Parathyroid adenoma (tissue), 2 donors: ENCODE results near the gene SPRED3.

ENCODE experiments used
- H2AFZ ChIP-seq: fragments of 300-600 bp; sonication (generic); one replicate; pipeline ENCODE4 v1.7.0; 2017; ENCODE audit warnings: antibody characterized with exemption, mild to moderate bottlenecking
- H3K27ac ChIP-seq: fragments of 300-600 bp; sonication (generic); one replicate; pipeline ENCODE4 v1.7.0; 2017
- H3K27me3 ChIP-seq: fragments of 300-600 bp; sonication (generic); one replicate; pipeline ENCODE4 v1.7.0; 2017; ENCODE audit warnings: low read length; ENCODE audit not compliant: control insufficient read depth, insufficient read depth
- H3K36me3 ChIP-seq: fragments of 300-600 bp; sonication (generic); one replicate; pipeline ENCODE4 v1.7.0; 2017; ENCODE audit warnings: low read length; ENCODE audit not compliant: control insufficient read depth, insufficient read depth
- H3K4me1 ChIP-seq: fragments of 300-600 bp; sonication (generic); one replicate; pipeline ENCODE4 v1.7.0; 2017; ENCODE audit warnings: control low read depth
- H3K4me2 ChIP-seq: fragments of 300-600 bp; sonication (generic); one replicate; pipeline ENCODE4 v1.7.0; 2017; ENCODE audit warnings: low read length
- H3K4me3 ChIP-seq: fragments of 300-600 bp; sonication (generic); one replicate; pipeline ENCODE4 v1.7.0; 2017; ENCODE audit warnings: low read depth, low read length
- H3K79me2 ChIP-seq: fragments of 300-600 bp; sonication (generic); one replicate; pipeline ENCODE4 v1.7.0; 2017; ENCODE audit warnings: control low read depth
- H3K9ac ChIP-seq: fragments of 300-600 bp; sonication (generic); one replicate; pipeline ENCODE4 v1.7.0; 2017; ENCODE audit warnings: mild to moderate bottlenecking
- H3K9me3 ChIP-seq: fragments of 300-600 bp; sonication (generic); one replicate; pipeline ENCODE4 v1.7.0; 2017; ENCODE audit warnings: low read length; ENCODE audit not compliant: control insufficient read depth
- CTCF ChIP-seq: fragments of 300-600 bp; sonication (generic); IDR thresholded peaks from one replicate; pipeline ENCODE4 v1.7.0; 2017; ENCODE audit warnings: antibody characterized with exemption, mild to moderate bottlenecking
- donor health status: primary hyperparathyroidism.

The SPRED3 gene

GRCh38 chr19:38413416-38413815, 24.9 kb downstream of the SPRED3 start:
- no peaks in the 10 kb centered on the region for H3K36me3 ChIP-seq
- H3K27ac ChIP-seq, result no peak overlapping the region
- H2AFZ ChIP-seq, result no peak overlapping the region

GRCh38 chr19:38417146-38417543, 28.6 kb downstream of the SPRED3 start:
- Histone ChIP-seq H3K27me3 (no peaks in the 10 kb centered on the region), H3K9ac (no peak overlapping the region)

More at GRCh38 chr19:38413416-38413815, 24.9 kb downstream of the SPRED3 start:
- no peaks in the 10 kb centered on the region for H3K79me2 ChIP-seq
- TF ChIP-seq CTCF, result no peak
- H3K4me3 ChIP-seq, result no peak overlapping the region
- no peak overlapping the region for H3K9ac ChIP-seq
- no peaks in the 10 kb centered on the region for H3K27me3 ChIP-seq
- H3K4me2 ChIP-seq, result no peak overlapping the region
- H3K4me1 ChIP-seq, result peaks cover 3% of the 10 kb centered on the region
- H3K9me3 ChIP-seq, result no peaks in the 10 kb centered on the region

GRCh38 chr19:38417544-38418506, 29.3 kb downstream of the SPRED3 start:
- H3K36me3 ChIP-seq, result no peaks in the 10 kb centered on the region
- no peaks in the 10 kb centered on the region for H3K79me2 ChIP-seq
- no peak overlapping the region for H3K9ac ChIP-seq
- H3K27me3 ChIP-seq, result no peaks in the 10 kb centered on the region
- peak overlapping the region; percentile 76 for H3K4me2 ChIP-seq
- peak; percentile 5 for TF ChIP-seq CTCF
- H3K27ac ChIP-seq, result no peak overlapping the region
- H3K9me3 ChIP-seq, result no peaks in the 10 kb centered on the region
- H2AFZ ChIP-seq, result peak overlapping the region; percentile 38
- H3K4me1 ChIP-seq, result peaks cover 3% of the 10 kb centered on the region
- H3K4me3 ChIP-seq, result peak overlapping the region; percentile 32

More at GRCh38 chr19:38417146-38417543, 28.6 kb downstream of the SPRED3 start:
- Histone ChIP-seq H2AFZ (peak overlapping the region; percentile 38), H3K4me2 (no peak overlapping the region), H3K4me3 (no peak overlapping the region), H3K79me2 (no peaks in the 10 kb centered on the region), H3K27ac (no peak overlapping the region), H3K9me3 (no peaks in the 10 kb centered on the region), H3K36me3 (no peaks in the 10 kb centered on the region), H3K4me1 (peaks cover 3% of the 10 kb centered on the region)
- no peak for TF ChIP-seq CTCF

GRCh38 chr19:38420935-38421334, 32.4 kb downstream of the SPRED3 start:
- H3K9ac ChIP-seq, result no peak overlapping the region
- TF ChIP-seq CTCF, result no peak

More at GRCh38 chr19:38420935-38421334, 32.4 kb downstream of the SPRED3 start:
- peaks cover 3% of the 10 kb centered on the region for H3K4me1 ChIP-seq
- H3K27me3 ChIP-seq, result no peaks in the 10 kb centered on the region
- H3K9me3 ChIP-seq, result no peaks in the 10 kb centered on the region
- no peak overlapping the region for H2AFZ ChIP-seq
- no peaks in the 10 kb centered on the region for H3K79me2 ChIP-seq
- no peak overlapping the region for H3K27ac ChIP-seq
- no peak overlapping the region for H3K4me3 ChIP-seq
- no peaks in the 10 kb centered on the region for H3K36me3 ChIP-seq
- H3K4me2 ChIP-seq, result no peak overlapping the region
